SK-N-SH treated with all-trans-retinoic acid at 6 μM for 48 hours (cell line): ENCODE data around the gene GXYLT2.

ENCODE experiments used
- ATAC-seq: fragments of 200-7000 bp; cut with Tn5 transposase; 3 replicates; pipeline ENCODE4 v1.9.1; 2020; ENCODE audit warnings: mild to moderate bottlenecking, moderate library complexity
- ARNTL ChIP-seq: fragments of 450-650 bp; formaldehyde crosslinking; IDR thresholded peaks from 2 replicates; pipeline ENCODE4 v1.5.0; 2020; ENCODE audit warnings: low read depth, mild to moderate bottlenecking, moderate library complexity, borderline replicate concordance
- BACH2 ChIP-seq: fragments of 250-450 bp; sonication (Bioruptor Pico); IDR thresholded peaks from 2 replicates; pipeline ENCODE4 v1.9.0; 2021; ENCODE audit warnings: mild to moderate bottlenecking, borderline replicate concordance
- CSDC2 ChIP-seq: fragments of 250-450 bp; sonication (Bioruptor Pico); IDR thresholded peaks from 2 replicates; pipeline ENCODE4 v1.5.0; 2020; ENCODE audit warnings: mild to moderate bottlenecking, moderate library complexity
- ISL1 ChIP-seq: fragments of 250-450 bp; sonication (Bioruptor Pico); IDR thresholded peaks from 2 replicates; pipeline ENCODE4 v2.1.2; 2022; ENCODE audit warnings: mild to moderate bottlenecking, moderate library complexity
- PPARA ChIP-seq: fragments of 250-450 bp; sonication (Bioruptor Pico); IDR thresholded peaks from 2 replicates; pipeline ENCODE4 v1.5.0; 2020; ENCODE audit warnings: mild to moderate bottlenecking, borderline replicate concordance
- SNAI2 ChIP-seq: fragments of 250-450 bp; sonication (Bioruptor Pico); IDR thresholded peaks from 2 replicates; pipeline ENCODE4 v1.5.0; 2020; ENCODE audit warnings: mild to moderate bottlenecking, moderate library complexity
- ZFP3 ChIP-seq: fragments of 250-450 bp; sonication (Bioruptor Pico); IDR thresholded peaks from 2 replicates; pipeline ENCODE4 v1.5.0; 2020; ENCODE audit warnings: mild to moderate bottlenecking, moderate library complexity
- ZNF70 ChIP-seq: fragments of 450-650 bp; formaldehyde crosslinking; IDR thresholded peaks from 2 replicates; pipeline ENCODE4 v1.5.0; 2020; ENCODE audit warnings: mild to moderate bottlenecking, moderate library complexity
- ZNF8 ChIP-seq: fragments of 450-650 bp; formaldehyde crosslinking; IDR thresholded peaks from 2 replicates; pipeline ENCODE4 v1.5.0; 2020; ENCODE audit warnings: mild to moderate bottlenecking, moderate library complexity
- TF ChIP-seq, protein P1 (sequence below): fragments of 250-450 bp; sonication (Bioruptor Pico); IDR thresholded peaks from 2 replicates; pipeline ENCODE4 v1.8.0; 2021; ENCODE audit warnings: low read depth, mild to moderate bottlenecking, moderate library complexity, borderline replicate concordance
- TF ChIP-seq, protein P2 (sequence below): fragments of 250-450 bp; sonication (Bioruptor Pico); IDR thresholded peaks from 2 replicates; pipeline ENCODE4 v1.5.1; 2020; ENCODE audit warnings: low read depth, mild to moderate bottlenecking, moderate library complexity
- TF ChIP-seq, protein P3 (sequence below): fragments of 250-450 bp; sonication (Bioruptor Pico); IDR thresholded peaks from 2 replicates; pipeline ENCODE4 v1.8.0; 2020; ENCODE audit warnings: mild to moderate bottlenecking, moderate library complexity, borderline replicate concordance
- TF ChIP-seq, protein P4 (sequence below): fragments of 250-450 bp; sonication (Bioruptor Pico); IDR thresholded peaks from 2 replicates; pipeline ENCODE4 v1.5.0; 2020; ENCODE audit warnings: mild to moderate bottlenecking, moderate library complexity

GXYLT2 gene

DNA sequence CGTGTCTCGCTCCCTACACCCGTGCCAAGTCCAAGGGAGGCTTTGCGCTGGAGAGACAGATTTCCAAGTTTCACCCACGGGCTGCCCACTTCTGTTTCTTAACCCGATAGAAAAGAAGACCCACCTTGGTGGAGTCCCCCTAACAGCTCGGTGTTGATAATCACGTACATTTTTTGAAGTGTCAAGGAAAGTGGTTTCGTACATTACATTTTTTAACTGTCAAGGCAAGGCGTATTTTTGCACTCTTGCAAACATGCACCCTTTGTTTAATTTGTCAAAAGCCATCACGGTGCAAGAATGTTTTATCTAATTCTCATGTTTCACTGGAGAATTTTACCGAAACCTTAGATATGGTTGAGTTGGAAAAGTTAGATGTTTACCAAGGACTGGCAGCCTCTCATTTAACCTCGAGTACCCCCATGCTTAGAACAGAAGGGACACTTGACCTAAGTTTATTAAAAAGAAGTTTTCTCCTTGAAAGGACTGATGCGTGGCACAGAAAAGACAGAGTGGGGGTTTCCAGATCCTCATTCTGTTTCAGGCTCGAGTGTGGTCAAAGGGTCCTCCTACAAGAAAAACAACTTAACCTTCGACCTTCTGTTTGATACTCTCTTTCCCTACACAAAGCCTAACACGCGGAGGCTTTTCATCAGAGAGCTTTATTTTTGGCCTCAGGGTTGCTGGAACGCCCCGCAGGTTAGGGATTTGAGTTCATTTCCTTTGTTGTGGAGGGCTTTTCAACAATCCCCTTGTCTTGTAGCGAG lies 882 bp downstream of the GXYLT2 start:
- TF ChIP-seq BACH2 (CRISPR knock-in tag): no peak
- TF ChIP-seq, protein P1, sequence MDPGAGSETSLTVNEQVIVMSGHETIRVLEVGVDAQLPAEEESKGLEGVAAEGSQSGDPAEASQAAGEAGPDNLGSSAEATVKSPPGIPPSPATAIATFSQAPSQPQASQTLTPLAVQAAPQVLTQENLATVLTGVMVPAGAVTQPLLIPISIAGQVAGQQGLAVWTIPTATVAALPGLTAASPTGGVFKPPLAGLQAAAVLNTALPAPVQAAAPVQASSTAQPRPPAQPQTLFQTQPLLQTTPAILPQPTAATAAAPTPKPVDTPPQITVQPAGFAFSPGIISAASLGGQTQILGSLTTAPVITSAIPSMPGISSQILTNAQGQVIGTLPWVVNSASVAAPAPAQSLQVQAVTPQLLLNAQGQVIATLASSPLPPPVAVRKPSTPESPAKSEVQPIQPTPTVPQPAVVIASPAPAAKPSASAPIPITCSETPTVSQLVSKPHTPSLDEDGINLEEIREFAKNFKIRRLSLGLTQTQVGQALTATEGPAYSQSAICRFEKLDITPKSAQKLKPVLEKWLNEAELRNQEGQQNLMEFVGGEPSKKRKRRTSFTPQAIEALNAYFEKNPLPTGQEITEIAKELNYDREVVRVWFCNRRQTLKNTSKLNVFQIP (CRISPR knock-in tag): no peak
- TF ChIP-seq CSDC2 (CRISPR knock-in tag): no peak
- TF ChIP-seq ZNF70 (CRISPR knock-in tag): no peak
- ATAC-seq: no peak

DNA sequence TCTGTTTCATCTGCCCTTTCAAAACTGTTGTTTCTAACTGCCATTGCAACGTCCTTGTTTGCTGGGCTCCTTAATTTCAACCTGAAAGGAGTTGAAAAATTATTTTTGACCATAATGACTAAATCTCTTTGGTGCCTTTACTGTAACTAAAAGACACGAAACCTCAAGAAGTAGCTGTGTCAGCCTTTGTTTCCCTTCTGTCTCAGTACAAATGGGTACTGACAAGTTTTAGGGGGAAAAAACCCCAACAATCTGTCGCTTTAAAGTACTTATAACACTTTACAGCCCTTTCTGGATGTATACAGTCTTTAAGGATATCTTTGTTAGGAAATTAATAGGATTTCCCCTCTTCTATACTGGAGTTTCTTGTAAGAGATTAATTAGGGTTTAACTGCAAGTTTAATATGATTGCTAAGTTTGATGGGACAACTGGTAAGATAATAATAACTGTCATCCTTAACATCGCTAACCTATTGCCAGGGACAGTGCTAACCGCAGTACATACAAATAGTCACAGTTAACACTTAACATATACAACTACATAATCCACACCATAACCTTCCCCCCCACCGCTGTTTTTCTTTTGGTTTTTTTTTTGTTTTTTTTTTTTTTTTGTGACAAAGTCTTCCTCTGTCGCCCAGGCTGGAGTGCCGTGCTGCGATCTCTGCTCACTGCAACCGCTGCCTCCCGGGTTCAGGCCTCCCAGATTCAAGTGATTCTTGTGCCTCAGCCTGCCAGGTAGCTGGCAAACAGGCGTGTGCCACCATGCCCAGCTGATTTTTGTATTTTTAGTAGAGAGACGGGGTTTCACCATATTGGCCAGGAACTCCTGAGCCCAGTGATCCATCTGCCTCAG lies 1.7 kb downstream of the GXYLT2 start:
- TF ChIP-seq PPARA (CRISPR knock-in tag) (no peak), SNAI2 (CRISPR knock-in tag) (no peak), CSDC2 (CRISPR knock-in tag) (no peak)
- TF ChIP-seq, protein P1 (CRISPR knock-in tag): no peak
- TF ChIP-seq, protein P2, sequence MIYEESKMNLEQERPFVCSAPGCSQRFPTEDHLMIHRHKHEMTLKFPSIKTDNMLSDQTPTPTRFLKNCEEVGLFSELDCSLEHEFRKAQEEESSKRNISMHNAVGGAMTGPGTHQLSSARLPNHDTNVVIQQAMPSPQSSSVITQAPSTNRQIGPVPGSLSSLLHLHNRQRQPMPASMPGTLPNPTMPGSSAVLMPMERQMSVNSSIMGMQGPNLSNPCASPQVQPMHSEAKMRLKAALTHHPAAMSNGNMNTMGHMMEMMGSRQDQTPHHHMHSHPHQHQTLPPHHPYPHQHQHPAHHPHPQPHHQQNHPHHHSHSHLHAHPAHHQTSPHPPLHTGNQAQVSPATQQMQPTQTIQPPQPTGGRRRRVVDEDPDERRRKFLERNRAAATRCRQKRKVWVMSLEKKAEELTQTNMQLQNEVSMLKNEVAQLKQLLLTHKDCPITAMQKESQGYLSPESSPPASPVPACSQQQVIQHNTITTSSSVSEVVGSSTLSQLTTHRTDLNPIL (CRISPR knock-in tag): no peak

DNA sequence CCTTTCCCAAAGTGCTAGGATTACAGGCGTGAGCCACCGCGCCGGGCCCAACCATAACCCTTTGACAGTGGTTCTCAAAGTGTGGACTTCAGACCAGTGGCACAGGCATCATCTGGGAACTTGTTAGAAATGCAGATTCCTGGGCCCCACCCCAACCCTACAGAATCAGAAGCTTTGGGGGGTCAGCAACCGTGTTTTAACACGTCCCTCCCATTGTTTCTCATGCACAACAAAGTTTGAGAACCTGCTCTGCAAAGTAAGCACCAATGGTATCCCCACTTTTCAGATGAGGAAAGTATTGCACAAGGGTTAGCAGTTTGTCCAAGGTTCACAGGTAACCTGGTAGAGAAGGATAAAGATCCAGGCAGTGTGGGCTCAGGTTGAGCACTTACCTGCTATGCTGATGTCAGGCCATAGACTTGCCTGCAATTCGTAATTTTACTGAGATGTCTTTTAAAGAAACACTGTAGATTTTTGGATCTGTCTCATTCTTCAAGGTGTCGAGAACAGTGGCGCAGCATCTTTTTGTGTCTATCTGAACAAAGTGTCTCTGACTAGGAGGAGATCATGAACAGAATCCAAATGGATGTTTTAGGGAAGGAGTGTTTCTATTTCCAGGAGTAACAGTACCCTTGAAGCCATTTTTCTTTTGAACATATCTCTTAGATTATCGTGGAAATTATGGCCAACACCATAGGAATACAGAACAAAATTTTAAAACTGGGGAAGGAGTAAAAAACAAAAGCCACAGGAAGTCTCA lies 2.5 kb downstream of the GXYLT2 start:
- ATAC-seq: no peak
- TF ChIP-seq ZFP3 (CRISPR knock-in tag) (no peak), BACH2 (CRISPR knock-in tag) (no peak), ARNTL (CRISPR knock-in tag) (no peak)
- TF ChIP-seq, protein P1 (CRISPR knock-in tag): no peak

More for the DNA sequence above, 1.7 kb downstream of the GXYLT2 start:
- ATAC-seq: no peak

DNA sequence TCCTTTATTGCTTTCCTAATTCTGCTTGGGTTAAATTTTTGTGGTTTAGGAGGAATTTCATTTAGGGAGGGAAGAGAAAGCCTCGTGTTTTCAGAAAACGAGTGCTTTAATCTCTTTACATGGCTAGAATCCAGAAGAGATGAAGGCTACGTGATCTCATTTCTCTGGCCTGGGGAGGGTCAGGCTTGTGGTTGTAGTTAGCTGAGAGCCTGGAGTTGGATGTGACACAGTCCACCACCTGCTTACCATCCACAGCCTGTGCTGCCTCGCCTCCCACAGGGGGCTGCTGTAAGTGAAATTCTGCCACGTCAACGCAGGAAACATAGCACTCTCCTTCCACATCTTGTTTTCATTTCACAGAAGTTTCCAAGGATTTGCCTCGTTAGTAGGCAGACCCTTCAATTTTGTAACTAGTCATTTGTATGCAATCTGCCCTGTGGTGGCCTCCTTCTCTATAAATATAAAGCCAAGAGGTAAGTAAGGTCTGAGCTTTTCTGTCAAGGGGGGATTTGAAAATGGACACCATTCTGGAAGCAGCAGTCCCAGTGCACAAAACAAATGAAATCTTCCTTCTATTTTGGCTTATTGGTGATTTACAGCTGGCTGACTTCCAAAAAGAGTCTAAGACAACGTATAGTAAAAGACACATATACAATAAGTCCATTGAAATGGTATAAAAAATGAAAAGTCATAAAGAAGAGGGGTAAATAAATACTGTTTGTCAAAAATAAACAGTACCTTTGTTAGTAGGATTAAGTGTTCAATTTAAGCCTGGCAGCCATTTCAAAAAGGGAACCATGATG lies 3.4 kb downstream of the GXYLT2 start:
- ATAC-seq: peak; percentile 80

More for the DNA sequence above, 3.4 kb downstream of the GXYLT2 start:
- TF ChIP-seq, protein P3, sequence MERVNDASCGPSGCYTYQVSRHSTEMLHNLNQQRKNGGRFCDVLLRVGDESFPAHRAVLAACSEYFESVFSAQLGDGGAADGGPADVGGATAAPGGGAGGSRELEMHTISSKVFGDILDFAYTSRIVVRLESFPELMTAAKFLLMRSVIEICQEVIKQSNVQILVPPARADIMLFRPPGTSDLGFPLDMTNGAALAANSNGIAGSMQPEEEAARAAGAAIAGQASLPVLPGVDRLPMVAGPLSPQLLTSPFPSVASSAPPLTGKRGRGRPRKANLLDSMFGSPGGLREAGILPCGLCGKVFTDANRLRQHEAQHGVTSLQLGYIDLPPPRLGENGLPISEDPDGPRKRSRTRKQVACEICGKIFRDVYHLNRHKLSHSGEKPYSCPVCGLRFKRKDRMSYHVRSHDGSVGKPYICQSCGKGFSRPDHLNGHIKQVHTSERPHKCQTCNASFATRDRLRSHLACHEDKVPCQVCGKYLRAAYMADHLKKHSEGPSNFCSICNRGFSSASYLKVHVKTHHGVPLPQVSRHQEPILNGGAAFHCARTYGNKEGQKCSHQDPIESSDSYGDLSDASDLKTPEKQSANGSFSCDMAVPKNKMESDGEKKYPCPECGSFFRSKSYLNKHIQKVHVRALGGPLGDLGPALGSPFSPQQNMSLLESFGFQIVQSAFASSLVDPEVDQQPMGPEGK: peak; percentile 95; the same call in 1 of the 2 replicates
- TF ChIP-seq, protein P4, sequence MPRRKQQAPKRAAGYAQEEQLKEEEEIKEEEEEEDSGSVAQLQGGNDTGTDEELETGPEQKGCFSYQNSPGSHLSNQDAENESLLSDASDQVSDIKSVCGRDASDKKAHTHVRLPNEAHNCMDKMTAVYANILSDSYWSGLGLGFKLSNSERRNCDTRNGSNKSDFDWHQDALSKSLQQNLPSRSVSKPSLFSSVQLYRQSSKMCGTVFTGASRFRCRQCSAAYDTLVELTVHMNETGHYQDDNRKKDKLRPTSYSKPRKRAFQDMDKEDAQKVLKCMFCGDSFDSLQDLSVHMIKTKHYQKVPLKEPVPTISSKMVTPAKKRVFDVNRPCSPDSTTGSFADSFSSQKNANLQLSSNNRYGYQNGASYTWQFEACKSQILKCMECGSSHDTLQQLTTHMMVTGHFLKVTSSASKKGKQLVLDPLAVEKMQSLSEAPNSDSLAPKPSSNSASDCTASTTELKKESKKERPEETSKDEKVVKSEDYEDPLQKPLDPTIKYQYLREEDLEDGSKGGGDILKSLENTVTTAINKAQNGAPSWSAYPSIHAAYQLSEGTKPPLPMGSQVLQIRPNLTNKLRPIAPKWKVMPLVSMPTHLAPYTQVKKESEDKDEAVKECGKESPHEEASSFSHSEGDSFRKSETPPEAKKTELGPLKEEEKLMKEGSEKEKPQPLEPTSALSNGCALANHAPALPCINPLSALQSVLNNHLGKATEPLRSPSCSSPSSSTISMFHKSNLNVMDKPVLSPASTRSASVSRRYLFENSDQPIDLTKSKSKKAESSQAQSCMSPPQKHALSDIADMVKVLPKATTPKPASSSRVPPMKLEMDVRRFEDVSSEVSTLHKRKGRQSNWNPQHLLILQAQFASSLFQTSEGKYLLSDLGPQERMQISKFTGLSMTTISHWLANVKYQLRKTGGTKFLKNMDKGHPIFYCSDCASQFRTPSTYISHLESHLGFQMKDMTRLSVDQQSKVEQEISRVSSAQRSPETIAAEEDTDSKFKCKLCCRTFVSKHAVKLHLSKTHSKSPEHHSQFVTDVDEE (CRISPR knock-in tag): no peak
- peak; percentile 64 for TF ChIP-seq ZNF8 (CRISPR knock-in tag)
- peak; percentile 26; the same call in 1 of the 2 replicates for TF ChIP-seq ISL1 (CRISPR knock-in tag)
- TF ChIP-seq, all 23 proteins: peak for 3
